Activated naive CD4-positive, alpha-beta T cell treated with anti-CD3 and anti-CD28 coated beads, Interleukin-2, amount 50 U/mL, for 24 hours (primary cell): ENCODE data around the gene SERPINE2.
A peak's percentile ranks its signal among the peaks of the same experiment; 100 is the strongest.

Source experiments
- H3K27ac Mint-ChIP-seq: one replicate; pipeline ENCODE4 v1.8.0; 2021; ENCODE audit warnings: mild to moderate bottlenecking, mixed read lengths
- H3K27me3 Mint-ChIP-seq: one replicate; pipeline ENCODE4 v1.8.0; 2021; ENCODE audit warnings: mixed read lengths
- H3K36me3 Mint-ChIP-seq: one replicate; pipeline ENCODE4 v1.8.0; 2021; ENCODE audit warnings: mixed read lengths
- H3K4me1 Mint-ChIP-seq: one replicate; pipeline ENCODE4 v1.8.0; 2021; ENCODE audit warnings: mixed read lengths
- H3K4me3 Mint-ChIP-seq: one replicate; pipeline ENCODE4 v1.8.0; 2021; ENCODE audit warnings: mild to moderate bottlenecking, mixed read lengths
- H3K9me3 Mint-ChIP-seq: one replicate; pipeline ENCODE4 v1.8.0; 2021; ENCODE audit warnings: mixed read lengths

SERPINE2 gene

GRCh38 chr2:224060783-224061482, 21.8 kb upstream of the SERPINE2 start:
- Mint-ChIP-seq H3K9me3 (no peaks in the 10 kb centered on the region), H3K4me3 (no peak overlapping the region), H3K27ac (no peak overlapping the region), H3K4me1 (no peaks in the 10 kb centered on the region), H3K36me3 (no peaks in the 10 kb centered on the region), H3K27me3 (no peaks in the 10 kb centered on the region)

- H3K4me1 Mint-ChIP-seq: no peaks in the 10 kb centered on the region
- H3K9me3 Mint-ChIP-seq: no peaks in the 10 kb centered on the region
- no peak overlapping the region for H3K27ac Mint-ChIP-seq
- H3K27me3 Mint-ChIP-seq: no peaks in the 10 kb centered on the region
- H3K36me3 Mint-ChIP-seq: no peaks in the 10 kb centered on the region
- no peak overlapping the region for H3K4me3 Mint-ChIP-seq
Measured at GRCh38 chr2:224059178-224059577, 20.1 kb upstream of the SERPINE2 start.

- H3K4me1 Mint-ChIP-seq: peaks cover 3% of the 10 kb centered on the region
- H3K9me3 Mint-ChIP-seq: no peaks in the 10 kb centered on the region
- H3K4me3 Mint-ChIP-seq: no peak overlapping the region
- no peaks in the 10 kb centered on the region for H3K36me3 Mint-ChIP-seq
- no peak overlapping the region for H3K27ac Mint-ChIP-seq
- H3K27me3 Mint-ChIP-seq: no peaks in the 10 kb centered on the region
Measured at GRCh38 chr2:224058048-224058775, 19.1 kb upstream of the SERPINE2 start.

GRCh38 chr2:224056889-224057288, 17.8 kb upstream of the SERPINE2 start:
- Mint-ChIP-seq H3K4me3 (no peak overlapping the region), H3K36me3 (no peaks in the 10 kb centered on the region), H3K27ac (no peak overlapping the region), H3K9me3 (no peaks in the 10 kb centered on the region), H3K27me3 (no peaks in the 10 kb centered on the region), H3K4me1 (peaks cover 3% of the 10 kb centered on the region)

- H3K36me3 Mint-ChIP-seq: no peaks in the 10 kb centered on the region
- no peak overlapping the region for H3K4me3 Mint-ChIP-seq
- H3K27ac Mint-ChIP-seq: no peak overlapping the region
Measured at GRCh38 chr2:224055101-224055500, 16.0 kb upstream of the SERPINE2 start.

GRCh38 chr2:224046752-224047151, 7.7 kb upstream of the SERPINE2 start:
- Mint-ChIP-seq H3K36me3 (no peaks in the 10 kb centered on the region), H3K27ac (no peak overlapping the region), H3K4me3 (no peak overlapping the region), H3K4me1 (no peaks in the 10 kb centered on the region), H3K9me3 (no peaks in the 10 kb centered on the region), H3K27me3 (peaks cover 12% of the 10 kb centered on the region)

More at GRCh38 chr2:224055101-224055500, 16.0 kb upstream of the SERPINE2 start:
- Mint-ChIP-seq H3K9me3 (no peaks in the 10 kb centered on the region), H3K27me3 (peaks cover 5% of the 10 kb centered on the region), H3K4me1 (peaks cover 3% of the 10 kb centered on the region)

- no peak overlapping the region for H3K27ac Mint-ChIP-seq
- peaks cover 10% of the 10 kb centered on the region for H3K27me3 Mint-ChIP-seq
- no peaks in the 10 kb centered on the region for H3K9me3 Mint-ChIP-seq
- no peak overlapping the region for H3K4me3 Mint-ChIP-seq
- H3K36me3 Mint-ChIP-seq: peaks cover 2% of the 10 kb centered on the region
- H3K4me1 Mint-ChIP-seq: peaks cover 13% of the 10 kb centered on the region
Measured at GRCh38 chr2:224042191-224042696, 3.2 kb upstream of the SERPINE2 start.

- H3K9me3 Mint-ChIP-seq: no peaks in the 10 kb centered on the region
- peaks cover 12% of the 10 kb centered on the region for H3K27me3 Mint-ChIP-seq
- no peak overlapping the region for H3K27ac Mint-ChIP-seq
- H3K36me3 Mint-ChIP-seq: peaks cover 2% of the 10 kb centered on the region
- peaks cover 20% of the 10 kb centered on the region for H3K4me1 Mint-ChIP-seq
- no peak overlapping the region for H3K4me3 Mint-ChIP-seq
Measured at GRCh38 chr2:224041554-224041953, 2.5 kb upstream of the SERPINE2 start.

- Mint-ChIP-seq H3K27me3 (peaks cover 12% of the 10 kb centered on the region), H3K27ac (no peak overlapping the region)
Measured at GRCh38 chr2:224040753-224041152, 1.7 kb upstream of the SERPINE2 start.

GRCh38 chr2:224039770-224040440, 819 bp upstream of the SERPINE2 start:
- Mint-ChIP-seq H3K36me3 (peaks cover 2% of the 10 kb centered on the region), H3K4me1 (peaks cover 21% of the 10 kb centered on the region), H3K9me3 (no peaks in the 10 kb centered on the region), H3K4me3 (peak overlapping the region; percentile 75), H3K27ac (peak overlapping the region; percentile 10), H3K27me3 (peaks cover 12% of the 10 kb centered on the region)

More at GRCh38 chr2:224040753-224041152, 1.7 kb upstream of the SERPINE2 start:
- Mint-ChIP-seq H3K36me3 (peaks cover 2% of the 10 kb centered on the region), H3K4me3 (peak overlapping the region; percentile 27), H3K9me3 (no peaks in the 10 kb centered on the region), H3K4me1 (peaks cover 21% of the 10 kb centered on the region)

GRCh38 chr2:224038830-224039079, 331 bp downstream of the SERPINE2 start:
- no peak overlapping the region for H3K4me3 Mint-ChIP-seq
- H3K27me3 Mint-ChIP-seq: peaks cover 8% of the 10 kb centered on the region
- no peak overlapping the region for H3K27ac Mint-ChIP-seq

GRCh38 chr2:224038049-224038829, 847 bp downstream of the SERPINE2 start:
- peak overlapping the region; percentile 100 for H3K4me3 Mint-ChIP-seq
- H3K27me3 Mint-ChIP-seq: peaks cover 8% of the 10 kb centered on the region
- H3K9me3 Mint-ChIP-seq: no peaks in the 10 kb centered on the region
- H3K4me1 Mint-ChIP-seq: peaks cover 26% of the 10 kb centered on the region
- H3K27ac Mint-ChIP-seq: peak overlapping the region; percentile 85
- H3K36me3 Mint-ChIP-seq: peaks cover 2% of the 10 kb centered on the region

More at GRCh38 chr2:224038830-224039079, 331 bp downstream of the SERPINE2 start:
- H3K9me3 Mint-ChIP-seq: no peaks in the 10 kb centered on the region
- H3K4me1 Mint-ChIP-seq: peaks cover 21% of the 10 kb centered on the region
- peaks cover 2% of the 10 kb centered on the region for H3K36me3 Mint-ChIP-seq

- peaks cover 6% of the 10 kb centered on the region for H3K27me3 Mint-ChIP-seq
- H3K4me3 Mint-ChIP-seq: peak overlapping the region; percentile 100
- no peak overlapping the region for H3K27ac Mint-ChIP-seq
- H3K9me3 Mint-ChIP-seq: no peaks in the 10 kb centered on the region
- peaks cover 3% of the 10 kb centered on the region for H3K36me3 Mint-ChIP-seq
- H3K4me1 Mint-ChIP-seq: peaks cover 40% of the 10 kb centered on the region
Measured at GRCh38 chr2:224036731-224037361, 2.2 kb downstream of the SERPINE2 start.

GRCh38 chr2:224034017-224034416, 5.1 kb downstream of the SERPINE2 start:
- Mint-ChIP-seq H3K27me3 (peaks cover 6% of the 10 kb centered on the region), H3K36me3 (peaks cover 4% of the 10 kb centered on the region), H3K4me1 (peaks cover 46% of the 10 kb centered on the region), H3K4me3 (no peak overlapping the region), H3K27ac (no peak overlapping the region), H3K9me3 (no peaks in the 10 kb centered on the region)

- H3K36me3 Mint-ChIP-seq: peaks cover 4% of the 10 kb centered on the region
- H3K9me3 Mint-ChIP-seq: no peaks in the 10 kb centered on the region
- H3K27ac Mint-ChIP-seq: no peak overlapping the region
- H3K4me3 Mint-ChIP-seq: no peak overlapping the region
- peaks cover 6% of the 10 kb centered on the region for H3K27me3 Mint-ChIP-seq
- peaks cover 50% of the 10 kb centered on the region for H3K4me1 Mint-ChIP-seq
Measured at GRCh38 chr2:224033601-224034000, 5.5 kb downstream of the SERPINE2 start.
